Esophagus muscularis mucosa (tissue), 4 donors: ENCODE measurements around the gene NCAM1. TPM values are rescaled to one million over a fixed set of nuclear protein-coding genes. Genes with fewer than 3 reads are reported as not detected.

Source experiments
- DNase-seq: peaks from one replicate; pipeline ENCODE4 v3.0.0-alpha.2; 2017; ENCODE audit errors: extremely low spot score
- H3K27ac ChIP-seq, 4 donors: fragments of 200-600 bp; sonication (generic); replicated peaks in 1 of 4; 1 replicate in 3 of 4; 2 replicates in 1 of 4; pipeline ENCODE4 v1.5.1; 2016 to 2019; ENCODE audit warnings: mild to moderate bottlenecking in 1 of 4
- H3K27me3 ChIP-seq, 4 donors: fragments of 200-600 bp; sonication (generic); one replicate each; pipeline versions ENCODE4 v1.5.1 to v1.6.0; 2016 to 2019
- H3K36me3 ChIP-seq, 4 donors: fragments of 200-600 bp; sonication (generic); one replicate each; pipeline ENCODE4 v1.5.1; 2016 to 2019
- H3K4me1 ChIP-seq, 4 donors: fragments of 200-600 bp; sonication (generic); one replicate each; pipeline ENCODE4 v1.5.1; 2016 to 2019
- H3K4me3 ChIP-seq, 4 donors: fragments of 200-600 bp; sonication (generic); 1 replicate in 2 of 4; 2 replicates in 2 of 4; pipeline ENCODE4 v1.5.1; 2016 to 2019; ENCODE audit warnings: mild to moderate bottlenecking in 4 of 4, moderate library complexity in 1 of 4
- H3K9me3 ChIP-seq, 4 donors: fragments of 200-600 bp; sonication (generic); 1 replicate in 3 of 4; 2 replicates in 1 of 4; pipeline ENCODE4 v1.5.1; 2016 to 2019
- CTCF ChIP-seq, 3 experiments: fragments of 200-600 bp in 2 of 3; fragments of 450-650 bp in 1 of 3; sonication (generic) in 2 of 3; IDR thresholded peaks; one replicate each; pipeline ENCODE4 v1.5.1; 2017 to 2019; ENCODE audit warnings: antibody characterized with exemption in 3 of 3, mild to moderate bottlenecking in 2 of 3, moderate library complexity in 1 of 3
- EP300 ChIP-seq: sonication (generic); formaldehyde crosslinking; IDR thresholded peaks from one replicate; pipeline ENCODE4 v1.6.1; 2017; ENCODE audit warnings: antibody characterized with exemption
- POLR2A ChIP-seq: fragments of 450-650 bp; IDR thresholded peaks from one replicate; pipeline ENCODE4 v1.6.1; 2017; ENCODE audit warnings: antibody characterized with exemption, moderate library complexity, mild to moderate bottlenecking, low read depth
- POLR2AphosphoS5 ChIP-seq, 2 donors: sonication (generic); formaldehyde crosslinking; IDR thresholded peaks; one replicate each; pipeline ENCODE4 v1.6.1; 2017; ENCODE audit warnings: antibody characterized with exemption in 2 of 2
- WGBS: methylation state at CpG from one replicate; pipeline ENCODE4 v1.1.5; 2018; 5-methylcytosine and 5-hydroxymethylcytosine counted together
- intact Hi-C: fragments of 100-400 bp; cut with DNase I; formaldehyde crosslinking; loops from one replicate; pipeline ENCODE4 v1.15.1; 2023
- total RNA-seq, 4 donors: library from RNA; depleted of rRNA; stranded (reverse); fragments of >200 nt; gene quantifications; one replicate each; pipeline versions ENCODE4 v1.1.0 to v1.2.1, GENCODE V29; 2016

Gene NCAM1
- total RNA-seq, 4 donors from 2014 or later: 83.5 to 161 (median 95.2) TPM

GRCh38 chr11:113241636-113242054 is 280.4 kb downstream of the NCAM1 start:
- Histone ChIP-seq H3K27ac (peak overlapping the region; percentile 25 to 84 (median 77)), H3K27me3 (no peaks in the 10 kb centered on the region)
- intact Hi-C loops: loop anchor here (10.0 kb wide), 1 partner anchor 117 kb away; no protein-coding TSS in a partner anchor

DNA sequence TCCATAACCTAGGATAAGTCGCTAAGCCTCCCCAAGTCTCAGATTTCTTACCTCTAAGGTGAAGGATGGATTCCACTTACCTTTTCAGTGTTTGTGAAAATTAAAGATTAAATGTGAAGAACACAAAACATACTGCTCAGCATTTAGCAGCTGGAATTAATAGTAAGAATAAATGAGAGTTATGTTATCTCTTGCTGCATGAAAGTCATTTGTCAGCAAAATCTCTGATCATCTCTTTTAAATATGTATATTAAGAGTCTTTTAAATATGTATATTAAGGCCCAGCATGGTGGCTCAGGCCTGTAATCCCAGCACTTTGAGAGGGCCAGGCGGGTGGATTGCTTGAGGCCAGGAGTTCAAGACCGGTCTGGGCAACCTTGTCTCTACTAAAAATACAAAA is 280.8 kb downstream of the NCAM1 start:
- no peak for DNase-seq
- WGBS: 92% methylated on average over 3 of the region's 3 CpGs

More at GRCh38 chr11:113241636-113242054, 280.4 kb downstream of the NCAM1 start:
- DNase-seq: no peak
- TF ChIP-seq POLR2A (no peak), EP300 (no peak), CTCF (IDR thresholded peaks at IDR 0.05) (no peak), POLR2AphosphoS5 (IDR thresholded peaks at IDR 0.05) (no peak)
- Histone ChIP-seq H3K4me1 (peaks cover 0 to 38% (median 32%) of the 10 kb centered on the region in 4 donors), H3K9me3 (no peaks in the 10 kb centered on the region), H3K36me3 (peaks cover 0 to 42% (median 9%) of the 10 kb centered on the region in 4 donors), H3K4me3 (no peak overlapping the region)
- WGBS: 100% methylated on average over 2 of the region's 4 CpGs

GRCh38 chr11:113242767-113243397 is 281.7 kb downstream of the NCAM1 start:
- WGBS: 20% methylated on average over 21 of the region's 21 CpGs
- H3K36me3 ChIP-seq: peaks cover 0 to 51% (median 3%) of the 10 kb centered on the region in 4 donors
- peak overlapping the region; percentile 42 to 59 (median 52) for H3K4me3 ChIP-seq
- no peaks in the 10 kb centered on the region for H3K9me3 ChIP-seq
- peak overlapping the region; percentile 73 to 84 (median 77) for H3K27ac ChIP-seq
- no peak for DNase-seq
- intact Hi-C loops: loop anchor here (10.0 kb wide), 1 partner anchor 118 kb away; no protein-coding TSS in a partner anchor
- H3K27me3 ChIP-seq: no peaks in the 10 kb centered on the region
- no peak for TF ChIP-seq POLR2A
- TF ChIP-seq POLR2AphosphoS5 (IDR thresholded peaks at IDR 0.05): peak; percentile 41 to 43
- TF ChIP-seq EP300: no peak
- H3K4me1 ChIP-seq: peaks cover 0 to 48% (median 40%) of the 10 kb centered on the region in 4 donors

More for the DNA sequence above, 280.8 kb downstream of the NCAM1 start:
- no peaks in the 10 kb centered on the region for H3K9me3 ChIP-seq
- H3K4me1 ChIP-seq: peaks cover 0 to 40% (median 33%) of the 10 kb centered on the region in 4 donors
- intact Hi-C loops: loop anchor here (10.0 kb wide), 1 partner anchor 117 kb away; no protein-coding TSS in a partner anchor
- H3K36me3 ChIP-seq: peaks cover 0 to 46% (median 6%) of the 10 kb centered on the region in 4 donors
- no peaks in the 10 kb centered on the region for H3K27me3 ChIP-seq
- TF ChIP-seq POLR2A (no peak), POLR2AphosphoS5 (IDR thresholded peaks at IDR 0.05) (no peak), EP300 (no peak), CTCF (IDR thresholded peaks at IDR 0.05) (no peak)
- peak overlapping the region; percentile 73 to 84 (median 77) for H3K27ac ChIP-seq
- H3K4me3 ChIP-seq: no peak overlapping the region

- intact Hi-C loops: loop anchor here (10.0 kb wide), 1 partner anchor 119 kb away; no protein-coding TSS in a partner anchor
- H3K27ac ChIP-seq: peak overlapping the region in 3 of 4 donors; percentile 73 to 84 (median 75)
- peaks cover 0 to 56% (median 47%) of the 10 kb centered on the region in 4 donors for H3K4me1 ChIP-seq
- H3K27me3 ChIP-seq: no peaks in the 10 kb centered on the region
- peaks cover 0 to 44% (median under 1%) of the 10 kb centered on the region in 4 donors for H3K36me3 ChIP-seq
- 68% methylated on average over 5 of the region's 5 CpGs for WGBS
- no peak for DNase-seq
- TF ChIP-seq POLR2AphosphoS5 (IDR thresholded peaks at IDR 0.05) (no peak), POLR2A (no peak)
- H3K4me3 ChIP-seq: peak overlapping the region in 1 of 4 donors; percentile 53
- no peaks in the 10 kb centered on the region for H3K9me3 ChIP-seq
These were observed 282.5 kb downstream of the NCAM1 start for GRCh38 chr11:113243696-113244095.

GRCh38 chr11:113245216-113245615 is 284.0 kb downstream of the NCAM1 start:
- H3K4me1 ChIP-seq: peaks cover 0 to 66% (median 51%) of the 10 kb centered on the region in 4 donors
- intact Hi-C loops: loop anchor here (10.0 kb wide), 1 partner anchor 120 kb away; no protein-coding TSS in a partner anchor
- no peaks in the 10 kb centered on the region for H3K9me3 ChIP-seq
- TF ChIP-seq POLR2A: no peak
- TF ChIP-seq CTCF (IDR thresholded peaks at IDR 0.05): no peak
- no peak for TF ChIP-seq POLR2AphosphoS5 (IDR thresholded peaks at IDR 0.05)
- no peak for TF ChIP-seq EP300
- 93% methylated on average over 7 of the region's 7 CpGs for WGBS
- H3K4me3 ChIP-seq: no peak overlapping the region
- no peaks in the 10 kb centered on the region for H3K27me3 ChIP-seq
- DNase-seq: no peak
- no peak overlapping the region for H3K27ac ChIP-seq
- peaks cover 0 to 42% (median 0%) of the 10 kb centered on the region in 4 donors for H3K36me3 ChIP-seq
